Spleen (tissue), 11 donors: Measurements from ENCODE around the gene MISP. TPM values are rescaled to one million over a fixed set of nuclear protein-coding genes. Genes with fewer than 3 reads are reported as not detected.

Source experiments
- DNase-seq: peaks from one replicate; pipeline ENCODE4 v3.0.0-alpha.2; 2020
- H3K27ac ChIP-seq, 8 donors: fragments of 200-600 bp; sonication (generic) in 7 of 8; 1 replicate in 4 of 8; 2 replicates in 4 of 8; pipeline versions ENCODE4 v1.5.0 to v1.8.0; 2016 to 2021; ENCODE audit warnings: inconsistent platforms in 4 of 8, mild to moderate bottlenecking in 4 of 8, moderate library complexity in 1 of 8
- H3K27me3 ChIP-seq, 7 donors: fragments of 200-600 bp; sonication (generic) in 6 of 7; replicated peaks in 1 of 7; 1 replicate in 4 of 7; 2 replicates in 3 of 7; pipeline versions ENCODE4 v1.5.0 to v1.8.0; 2016 to 2021; ENCODE audit warnings: inconsistent platforms in 3 of 7, mild to moderate bottlenecking in 1 of 7
- H3K36me3 ChIP-seq, 6 donors: fragments of 200-600 bp; sonication (generic) in 5 of 6; 1 replicate in 4 of 6; 2 replicates in 2 of 6; pipeline versions ENCODE4 v1.5.0 to v1.8.0; 2016 to 2021; ENCODE audit warnings: inconsistent platforms in 2 of 6
- H3K4me1 ChIP-seq, 6 donors: fragments of 200-600 bp; sonication (generic) in 5 of 6; 1 replicate in 3 of 6; 2 replicates in 3 of 6; pipeline versions ENCODE4 v1.5.0 to v1.8.0; 2016 to 2021; ENCODE audit warnings: inconsistent platforms in 3 of 6
- H3K4me3 ChIP-seq, 8 donors: fragments of 200-600 bp; sonication (generic) in 7 of 8; 1 replicate in 4 of 8; 2 replicates in 4 of 8; pipeline versions ENCODE4 v1.5.0 to v1.8.0; 2016 to 2021; ENCODE audit warnings: inconsistent platforms in 4 of 8, mild to moderate bottlenecking in 4 of 8, moderate library complexity in 2 of 8
- H3K9me3 ChIP-seq, 8 donors: fragments of 200-600 bp; sonication (generic) in 7 of 8; 1 replicate in 4 of 8; 2 replicates in 4 of 8; pipeline versions ENCODE4 v1.5.0 to v1.8.0; 2016 to 2021; ENCODE audit warnings: inconsistent platforms in 4 of 8
- POLR2A ChIP-seq, 3 donors: fragments of 450-650 bp; IDR thresholded peaks; one replicate each; pipeline ENCODE4 v1.5.1; 2017; ENCODE audit warnings: antibody characterized with exemption in 3 of 3, mild to moderate bottlenecking in 1 of 3
- POLR2AphosphoS5 ChIP-seq, 3 donors: sonication (generic); formaldehyde crosslinking; IDR thresholded peaks; one replicate each; pipeline ENCODE4 v1.5.1; 2017; ENCODE audit warnings: antibody characterized with exemption in 3 of 3
- WGBS, 5 donors: extraction: QIAGEN DNeasy Blood & Tissue Kit in 3 of 5; methylation state at CpG; one replicate each; pipeline versions ENCODE4 v1.1.5 to v1.1.7; 2013 to 2018; 5-methylcytosine and 5-hydroxymethylcytosine counted together
- intact Hi-C: fragments of 100-400 bp; cut with DNase I; formaldehyde crosslinking; loops from one replicate; pipeline ENCODE4 v1.15.0; 2023; ENCODE audit warnings: low total_unique reads
- polyA plus RNA-seq, 3 donors: library from polyadenylated mRNA; stranded (reverse); fragments of 200-250 nt; gene quantifications; one replicate each; pipeline ENCODE4 v1.2.1, GENCODE V29; 2013
- total RNA-seq, 7 donors: library from RNA; depleted of rRNA in 3 of 7; stranded (reverse); fragments of >200 nt in 3 of 7; fragmentation: NEBNext Ultra II Directional in 4 of 7; extraction: Animal tissue kit (Norgen Biotek cat#: 25700) in 4 of 7; gene quantifications; one replicate each; pipeline versions ENCODE4 v1.1.0 to v1.2.1, GENCODE V29; 2016 to 2021
- TF ChIP-seq, protein P1 (sequence below), 11 experiments: fragments of 200-600 bp in 7 of 11; fragments of 450-650 bp in 4 of 11; sonication (generic) in 4 of 11; IDR thresholded peaks in 8 of 11; conservative IDR thresholded peaks in 3 of 11; 1 replicate in 7 of 11; 2 replicates in 4 of 11; pipeline versions ENCODE4 v1.4.0 to v1.8.0; 2016 to 2021; ENCODE audit warnings: antibody characterized with exemption in 11 of 11, inconsistent platforms in 4 of 11, mild to moderate bottlenecking in 1 of 11
- donor health status: healthy with polysubstance abuse.
- donor health status: DM: no; HTN: no; CAD: no; lungs with moderate emphysema.
- donor health status: DM: no; HTN: no; CAD: no.
- donor health status: Bipolar disorder and iron deficiency.
- donor health status: healthy.
- donor health status: DM: no; HTN: no; CAD: no.
- donor health status: DM: yes; HTN: yes; CAD: no.

MISP gene
- total and polyA plus RNA-seq, 10 donors: 0.13 TPM; not detected in 9

DNA sequence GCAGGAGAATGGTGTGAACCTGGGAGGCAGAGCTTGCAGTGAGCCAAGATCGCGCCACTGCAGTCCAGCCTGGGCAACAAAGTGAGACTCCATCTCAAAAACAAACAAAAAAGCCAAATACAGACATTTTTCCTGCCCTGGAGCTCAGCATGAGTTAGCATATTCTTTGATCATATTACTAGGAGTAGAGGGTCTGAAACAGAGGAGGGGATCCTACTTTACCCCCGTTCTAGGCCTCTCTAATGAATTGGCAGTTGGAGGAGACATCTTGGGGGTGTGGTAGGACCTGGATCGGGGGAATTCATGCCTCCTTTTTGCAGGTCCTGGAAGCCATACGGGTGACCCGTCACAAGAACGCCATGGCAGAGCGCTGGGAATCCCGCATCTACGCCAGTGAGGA lies 12.3 kb downstream of the MISP start:
- intact Hi-C loops: no loop called here

DNA sequence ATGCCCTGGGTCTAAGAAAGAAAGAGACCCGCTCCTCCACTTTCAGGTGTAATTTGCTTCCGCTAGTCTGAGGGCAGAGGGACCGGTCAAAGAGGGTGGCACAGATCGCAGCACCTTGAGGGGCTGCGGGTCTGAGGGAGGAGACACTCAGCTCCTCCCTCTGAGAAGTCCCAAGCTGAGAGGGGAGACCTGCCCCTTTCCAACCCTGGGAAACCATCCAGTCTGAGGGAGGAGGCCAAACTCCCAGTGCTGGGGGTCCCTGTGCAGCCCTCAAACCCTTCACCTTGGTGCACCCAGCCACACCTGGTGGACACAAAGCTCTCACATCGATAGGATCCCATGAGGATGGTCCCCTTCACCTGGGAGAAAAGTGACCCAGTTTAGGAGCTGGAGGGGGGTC lies 13.0 kb downstream of the MISP start:
- H3K4me1 ChIP-seq: no peaks in the 10 kb centered on the region
- WGBS, 5 donors: 84 to 97% (median 92%) methylated on average over 5 to 6 of the region's 6 CpGs
- TF ChIP-seq POLR2AphosphoS5 (IDR thresholded peaks at IDR 0.05): no peak
- TF ChIP-seq, protein P1, sequence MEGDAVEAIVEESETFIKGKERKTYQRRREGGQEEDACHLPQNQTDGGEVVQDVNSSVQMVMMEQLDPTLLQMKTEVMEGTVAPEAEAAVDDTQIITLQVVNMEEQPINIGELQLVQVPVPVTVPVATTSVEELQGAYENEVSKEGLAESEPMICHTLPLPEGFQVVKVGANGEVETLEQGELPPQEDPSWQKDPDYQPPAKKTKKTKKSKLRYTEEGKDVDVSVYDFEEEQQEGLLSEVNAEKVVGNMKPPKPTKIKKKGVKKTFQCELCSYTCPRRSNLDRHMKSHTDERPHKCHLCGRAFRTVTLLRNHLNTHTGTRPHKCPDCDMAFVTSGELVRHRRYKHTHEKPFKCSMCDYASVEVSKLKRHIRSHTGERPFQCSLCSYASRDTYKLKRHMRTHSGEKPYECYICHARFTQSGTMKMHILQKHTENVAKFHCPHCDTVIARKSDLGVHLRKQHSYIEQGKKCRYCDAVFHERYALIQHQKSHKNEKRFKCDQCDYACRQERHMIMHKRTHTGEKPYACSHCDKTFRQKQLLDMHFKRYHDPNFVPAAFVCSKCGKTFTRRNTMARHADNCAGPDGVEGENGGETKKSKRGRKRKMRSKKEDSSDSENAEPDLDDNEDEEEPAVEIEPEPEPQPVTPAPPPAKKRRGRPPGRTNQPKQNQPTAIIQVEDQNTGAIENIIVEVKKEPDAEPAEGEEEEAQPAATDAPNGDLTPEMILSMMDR (IDR thresholded peaks at IDR 0.05 in 8 of 11, conservative IDR thresholded peaks at IDR 0.05 in 3 of 11): no peak
- TF ChIP-seq POLR2A (IDR thresholded peaks at IDR 0.05): no peak
- H3K36me3 ChIP-seq: no peaks in the 10 kb centered on the region
- no peak overlapping the region for H3K4me3 ChIP-seq
- no peak for DNase-seq
- H3K27ac ChIP-seq: no peak overlapping the region
- peaks cover 0 to 13% (median 4%) of the 10 kb centered on the region in 8 donors for H3K9me3 ChIP-seq
- intact Hi-C loops: no loop called here
- H3K27me3 ChIP-seq: peaks cover 0 to 26% (median 0%) of the 10 kb centered on the region in 7 donors

More for the DNA sequence above, 12.3 kb downstream of the MISP start:
- no peak for TF ChIP-seq POLR2AphosphoS5 (IDR thresholded peaks at IDR 0.05)
- TF ChIP-seq, protein P1 (IDR thresholded peaks at IDR 0.05 in 8 of 11, conservative IDR thresholded peaks at IDR 0.05 in 3 of 11): no peak
- no peak for TF ChIP-seq POLR2A (IDR thresholded peaks at IDR 0.05)
- H3K4me3 ChIP-seq: no peak overlapping the region
- no peaks in the 10 kb centered on the region for H3K4me1 ChIP-seq
- no peak for DNase-seq
- no peaks in the 10 kb centered on the region for H3K36me3 ChIP-seq
- peaks cover 0 to 19% (median 11%) of the 10 kb centered on the region in 8 donors for H3K9me3 ChIP-seq
- H3K27ac ChIP-seq: no peak overlapping the region
- WGBS, 5 donors: 86 to 96% (median 94%) methylated on average over 8 to 10 of the region's 10 CpGs
- peaks cover 0 to 26% (median 0%) of the 10 kb centered on the region in 7 donors for H3K27me3 ChIP-seq

DNA sequence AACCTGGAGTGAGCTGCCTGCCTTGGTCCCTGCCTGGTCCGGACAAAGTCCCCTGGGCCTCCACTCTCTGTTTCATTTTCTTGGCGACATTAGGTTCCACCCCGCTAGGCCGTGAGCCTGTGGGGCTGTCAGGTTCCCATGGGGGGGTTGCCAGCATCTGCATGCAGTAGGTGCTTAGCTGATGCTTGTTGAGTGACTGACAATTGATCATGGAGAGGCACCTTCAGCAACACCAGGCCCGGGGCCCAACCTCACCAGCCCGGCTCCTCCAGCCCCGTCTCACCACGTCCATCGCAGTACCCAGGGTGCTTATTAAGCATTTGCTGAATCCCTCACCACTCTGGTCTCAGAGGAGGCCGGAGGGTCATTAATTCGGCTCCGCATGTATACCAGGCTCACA lies 13.4 kb downstream of the MISP start:
- Histone ChIP-seq H3K4me1 (no peaks in the 10 kb centered on the region), H3K9me3 (peaks cover 0 to 8% (median under 1%) of the 10 kb centered on the region in 8 donors), H3K27ac (no peak overlapping the region), H3K27me3 (peaks cover 0 to 26% (median 0%) of the 10 kb centered on the region in 7 donors), H3K36me3 (no peaks in the 10 kb centered on the region), H3K4me3 (no peak overlapping the region)
- DNase-seq: no peak
- intact Hi-C loops: no loop called here
- 83 to 90% (median 89%) methylated on average over 8 to 12 of the region's 12 CpGs for WGBS, 5 donors
- TF ChIP-seq POLR2AphosphoS5 (IDR thresholded peaks at IDR 0.05) (no peak), POLR2A (IDR thresholded peaks at IDR 0.05) (no peak)
- TF ChIP-seq, protein P1 (IDR thresholded peaks at IDR 0.05 in 8 of 11, conservative IDR thresholded peaks at IDR 0.05 in 3 of 11): no peak

DNA sequence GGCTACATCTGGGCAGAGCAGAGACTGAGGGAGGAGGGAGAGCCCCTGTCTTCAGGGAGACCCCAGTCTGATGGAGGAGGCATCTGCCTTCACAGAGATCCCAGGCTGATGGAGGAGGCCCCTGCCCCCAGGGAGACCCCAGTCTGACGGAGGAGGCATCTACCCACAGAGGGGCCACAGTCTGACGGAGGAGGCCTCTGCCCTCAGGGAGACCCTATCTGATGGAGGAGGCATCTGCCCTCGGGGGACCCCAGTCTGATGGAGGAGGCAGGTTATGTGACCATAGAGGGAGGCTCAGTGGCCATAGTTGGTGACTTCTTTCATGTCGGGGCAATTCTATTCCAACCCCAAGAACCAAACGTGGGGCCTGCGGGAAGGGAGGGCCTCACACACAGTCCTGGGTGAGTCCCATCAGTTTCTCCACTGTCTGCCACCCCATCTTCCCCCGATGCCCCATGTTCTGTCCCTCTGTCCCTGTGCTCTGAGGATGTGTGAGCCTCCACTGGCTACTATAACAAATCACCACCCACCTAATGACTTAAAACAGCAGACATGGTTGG lies 14.3 kb downstream of the MISP start:
- 79 to 93% (median 81%) methylated on average over 3 to 7 of the region's 7 CpGs for WGBS, 5 donors
- Histone ChIP-seq H3K36me3 (no peaks in the 10 kb centered on the region), H3K9me3 (peaks cover 0 to 5% (median 0%) of the 10 kb centered on the region in 8 donors), H3K27me3 (peaks cover 0 to 28% (median 0%) of the 10 kb centered on the region in 7 donors), H3K4me3 (no peak overlapping the region), H3K4me1 (peaks cover 0 to 3% (median 1%) of the 10 kb centered on the region in 6 donors), H3K27ac (no peak overlapping the region)
- TF ChIP-seq, protein P1 (IDR thresholded peaks at IDR 0.05 in 8 of 11, conservative IDR thresholded peaks at IDR 0.05 in 3 of 11): no peak
- TF ChIP-seq POLR2A (IDR thresholded peaks at IDR 0.05) (no peak), POLR2AphosphoS5 (IDR thresholded peaks at IDR 0.05) (no peak)
- DNase-seq: no peak
- intact Hi-C loops: no loop called here
